GM08714 (cell line): Measurements from ENCODE around the gene ZNF280C.

Experiments used
- H3K4me3 ChIP-seq: fragments of 200-500 bp; sonication (Bioruptor generic); 2 replicates; pipeline ENCODE4 v1.5.1; 2014; ENCODE audit warnings: mild to moderate bottlenecking, low read length, inconsistent platforms
- ZNF274 ChIP-seq: IDR thresholded peaks from 2 replicates; pipeline ENCODE4 v1.6.1; 2012; ENCODE audit warnings: mild to moderate bottlenecking, low read depth, low read length

ZNF280C gene

DNA sequence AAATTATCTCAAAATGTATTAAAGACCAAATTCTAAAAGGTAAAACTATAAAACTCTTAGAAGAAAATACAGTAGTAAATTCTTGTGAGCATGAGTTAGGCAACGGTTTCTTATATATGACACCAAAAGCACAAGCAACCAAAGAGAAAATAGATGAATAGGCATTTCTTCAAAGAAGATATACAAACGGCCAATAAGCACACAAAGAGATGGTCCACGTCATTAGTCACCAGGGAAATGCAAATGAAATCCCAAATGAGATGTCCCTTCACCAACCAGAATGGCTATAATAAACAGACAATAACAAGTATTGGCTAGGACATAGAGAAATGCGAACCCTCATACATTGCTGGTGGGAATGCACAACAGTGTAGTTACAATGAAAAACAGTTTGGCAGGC lies 52.4 kb downstream of the ZNF280C start:
- no peak overlapping the region for H3K4me3 ChIP-seq
- no peak for TF ChIP-seq ZNF274

- H3K4me3 ChIP-seq, result no peak overlapping the region
- TF ChIP-seq ZNF274, result no peak
These were observed 55.3 kb downstream of the ZNF280C start for GRCh38 chrX:130213376-130213775.

GRCh38 chrX:130212371-130212770 lies 56.3 kb downstream of the ZNF280C start:
- H3K4me3 ChIP-seq, result no peak overlapping the region
- no peak for TF ChIP-seq ZNF274

GRCh38 chrX:130211415-130212186 lies 57.1 kb downstream of the ZNF280C start:
- TF ChIP-seq ZNF274, result no peak

DNA sequence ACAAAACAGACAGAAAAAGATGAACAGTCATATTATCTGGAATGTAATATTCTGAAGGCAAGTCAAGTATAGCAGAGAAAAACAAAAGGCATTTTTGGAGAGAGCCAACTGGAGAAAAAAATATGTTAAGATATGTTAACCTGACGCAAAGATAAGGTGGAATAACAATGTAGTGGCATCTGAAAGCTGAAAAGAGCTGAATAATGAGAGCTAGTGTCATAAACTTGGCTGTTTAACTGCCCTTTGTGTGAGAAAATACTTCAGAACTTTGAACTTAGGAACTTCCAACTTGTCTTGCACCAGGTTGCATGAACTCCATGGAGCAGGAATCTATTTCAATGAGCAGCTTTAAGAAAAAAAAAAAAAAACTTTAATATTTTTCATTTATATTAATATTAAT lies 64.1 kb downstream of the ZNF280C start:
- no peak overlapping the region for H3K4me3 ChIP-seq
- TF ChIP-seq ZNF274, result no peak

More at GRCh38 chrX:130211415-130212186, 57.1 kb downstream of the ZNF280C start:
- no peak overlapping the region for H3K4me3 ChIP-seq

GRCh38 chrX:130197464-130197863 lies 71.2 kb downstream of the ZNF280C start:
- H3K4me3 ChIP-seq, result no peak overlapping the region
- TF ChIP-seq ZNF274, result no peak

GRCh38 chrX:130196466-130196865 lies 72.2 kb downstream of the ZNF280C start:
- TF ChIP-seq ZNF274, result no peak
- no peak overlapping the region for H3K4me3 ChIP-seq

DNA sequence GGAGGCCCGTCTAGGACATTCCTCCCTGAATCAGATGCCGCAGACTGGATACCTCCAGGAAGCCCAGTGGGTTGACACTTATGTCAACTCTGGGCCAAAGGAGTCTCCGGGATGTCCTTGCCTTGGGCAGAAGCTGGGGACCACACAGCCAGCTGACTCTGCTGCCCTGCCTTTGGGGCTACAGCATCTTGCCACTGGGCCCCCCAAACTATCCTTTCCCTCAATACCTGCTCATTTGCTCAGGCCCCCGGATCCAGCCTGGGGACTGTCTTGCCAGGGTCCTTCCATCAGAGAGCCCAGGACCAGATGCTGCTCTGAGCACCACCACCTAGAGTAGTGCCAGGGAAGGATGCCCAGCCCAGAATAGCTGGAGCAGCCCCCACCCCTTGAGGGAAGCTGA lies 77.9 kb downstream of the ZNF280C start:
- H3K4me3 ChIP-seq, result no peak overlapping the region
- TF ChIP-seq ZNF274, result no peak

- TF ChIP-seq ZNF274, result no peak
- H3K4me3 ChIP-seq, result no peak overlapping the region
These were observed 82.0 kb downstream of the ZNF280C start for GRCh38 chrX:130186651-130187050.

GRCh38 chrX:130184857-130185256 lies 83.8 kb downstream of the ZNF280C start:
- no peak for TF ChIP-seq ZNF274
- no peak overlapping the region for H3K4me3 ChIP-seq

DNA sequence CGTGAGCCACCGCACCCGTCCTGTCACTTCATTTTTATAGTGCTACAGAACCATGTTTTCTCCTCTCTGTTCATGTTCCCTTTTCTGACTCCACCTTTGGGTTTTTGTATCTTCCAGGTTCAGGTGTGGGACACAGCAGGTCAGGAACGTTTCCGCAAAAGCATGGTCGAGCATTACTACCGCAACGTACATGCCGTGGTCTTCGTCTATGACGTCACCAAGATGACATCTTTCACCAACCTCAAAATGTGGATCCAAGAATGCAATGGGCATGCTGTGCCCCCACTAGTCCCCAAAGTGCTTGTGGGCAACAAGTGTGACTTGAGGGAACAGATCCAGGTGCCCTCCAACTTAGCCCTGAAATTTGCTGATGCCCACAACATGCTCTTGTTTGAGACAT lies 84.5 kb downstream of the ZNF280C start:
- no peak for TF ChIP-seq ZNF274
- H3K4me3 ChIP-seq, result no peak overlapping the region

DNA sequence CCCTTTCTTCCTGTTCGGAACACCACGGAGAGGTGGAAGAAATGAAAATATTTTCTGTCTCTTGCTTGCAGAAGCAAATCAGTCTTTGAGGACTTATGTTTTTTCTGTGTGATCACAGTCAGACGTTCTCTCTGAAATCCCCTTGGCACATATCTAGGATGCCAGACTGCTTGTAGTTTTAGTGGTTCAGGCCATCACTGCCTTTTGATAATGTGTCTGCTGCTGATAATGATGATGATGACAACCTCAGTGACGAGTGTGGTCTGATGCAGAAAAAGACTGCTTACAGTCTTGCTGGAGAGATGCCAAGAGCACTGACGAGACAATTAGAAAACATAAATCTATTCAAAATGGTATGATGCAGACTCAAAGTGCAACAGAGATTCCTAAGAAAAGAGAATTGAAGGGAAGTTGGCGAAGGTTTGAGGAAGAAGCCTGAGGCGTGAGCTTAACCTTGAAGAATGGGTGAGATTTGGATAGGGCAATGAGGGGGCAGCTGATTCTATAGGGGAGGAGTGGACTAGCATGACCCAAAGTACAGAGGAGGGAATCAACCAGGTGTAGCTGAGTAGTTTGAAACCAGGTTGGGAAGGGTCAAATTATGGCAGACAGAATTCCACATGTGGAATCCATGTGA lies 89.0 kb downstream of the ZNF280C start:
- TF ChIP-seq ZNF274, result no peak
- H3K4me3 ChIP-seq, result no peak overlapping the region

GRCh38 chrX:130179170-130179569 lies 89.5 kb downstream of the ZNF280C start:
- H3K4me3 ChIP-seq, result no peak overlapping the region
- TF ChIP-seq ZNF274, result no peak

GRCh38 chrX:130176942-130177341 lies 91.8 kb downstream of the ZNF280C start:
- TF ChIP-seq ZNF274, result no peak
- peak overlapping the region; percentile 8; the same call in 1 of the 2 replicates for H3K4me3 ChIP-seq

- H3K4me3 ChIP-seq, result peak overlapping the region; percentile 8; the same call in 1 of the 2 replicates
These were observed 92.3 kb downstream of the ZNF280C start for GRCh38 chrX:130176354-130176776.

More at GRCh38 chrX:130176354-130176776, 92.3 kb downstream of the ZNF280C start:
- no peak for TF ChIP-seq ZNF274
